DMS79 (cell line): ENCODE data around the gene KIF17.

Experiments
- DNase-seq: peaks from one replicate; lab custom pipeline; 2025; lab: John Stamatoyannopoulos, UW

KIF17 gene

DNA sequence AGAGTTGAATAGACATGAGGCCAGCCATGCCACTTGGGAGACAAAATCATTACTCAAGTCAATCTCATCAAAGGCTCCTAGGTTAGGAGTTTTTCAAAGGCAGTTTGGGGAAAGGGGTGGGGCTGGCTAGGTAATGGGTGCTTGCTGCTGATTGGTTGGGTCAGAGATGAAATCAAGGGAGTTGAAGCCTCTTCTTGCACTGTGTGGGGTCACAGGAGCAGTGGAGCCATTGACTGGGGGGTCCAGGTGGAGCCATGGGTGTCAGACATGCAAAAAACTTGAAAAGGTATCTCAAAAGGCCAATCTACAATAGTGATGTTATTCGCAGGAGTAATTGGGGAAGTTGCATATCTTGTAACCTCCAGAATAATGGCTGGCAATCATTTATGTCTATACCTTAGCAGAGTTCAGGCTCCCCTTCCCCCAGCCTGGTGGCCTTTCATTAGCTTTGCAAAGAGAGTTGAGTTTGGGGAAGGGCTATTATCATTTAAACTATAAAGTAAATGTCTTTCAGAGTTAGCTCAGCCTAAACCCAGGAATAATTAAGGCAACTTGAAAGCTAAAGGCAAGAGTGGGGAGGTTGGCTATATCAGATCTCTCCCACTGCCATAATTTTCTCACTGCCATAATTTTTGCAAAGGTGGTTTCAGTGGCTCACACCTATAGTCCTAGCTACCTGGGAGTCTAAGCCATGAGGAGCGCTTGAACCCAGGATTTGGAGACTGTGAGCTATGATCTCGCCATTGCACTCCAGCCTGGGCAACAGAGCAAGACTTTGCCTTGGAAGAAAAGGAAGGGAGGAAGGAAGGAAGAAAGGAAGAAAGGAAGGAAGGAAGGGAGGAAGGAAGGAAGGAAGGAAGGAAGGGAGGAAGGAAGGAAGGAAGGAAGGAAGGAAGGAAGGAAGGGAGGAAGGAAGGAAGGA is 92.4 kb downstream of the KIF17 start:
- no peak for DNase-seq

DNA sequence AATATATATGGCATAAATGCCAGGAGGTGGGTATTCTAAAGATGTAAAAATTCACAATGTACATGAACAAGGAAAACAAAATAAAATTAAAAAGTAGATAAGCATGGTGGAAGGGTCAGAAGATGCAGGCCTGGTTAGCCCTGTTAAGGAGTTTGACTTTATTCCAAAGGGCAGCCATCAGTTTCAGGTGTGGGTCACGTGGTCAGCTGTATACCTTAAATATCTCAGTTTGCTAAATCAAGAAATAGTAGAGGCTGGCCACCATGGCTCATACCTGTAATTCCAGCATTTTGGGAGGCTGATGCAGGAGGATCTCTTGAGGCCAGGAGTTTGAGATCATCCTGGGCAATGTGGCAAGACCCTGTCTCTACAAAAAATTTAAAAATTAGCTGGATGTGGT is 93.1 kb downstream of the KIF17 start:
- no peak for DNase-seq

DNA sequence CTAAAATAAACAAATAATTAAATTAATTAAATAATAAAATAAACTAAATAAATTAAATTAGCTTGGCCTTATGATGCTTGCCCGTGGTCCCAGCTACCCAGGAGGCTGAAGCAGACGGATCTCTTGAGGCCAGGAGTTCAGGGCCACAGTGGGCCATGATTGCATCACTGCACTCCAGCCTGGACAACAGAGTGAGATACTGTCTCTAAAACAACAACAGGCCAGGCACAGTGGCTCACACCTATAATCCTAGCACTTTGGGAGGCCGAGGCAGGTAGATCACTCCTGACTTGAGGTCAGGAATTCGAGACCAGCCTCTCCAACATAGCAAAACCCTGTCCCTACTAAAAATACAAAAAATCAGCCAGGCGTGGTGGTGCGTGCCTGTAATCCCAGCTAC is 96.8 kb downstream of the KIF17 start:
- no peak for DNase-seq

DNA sequence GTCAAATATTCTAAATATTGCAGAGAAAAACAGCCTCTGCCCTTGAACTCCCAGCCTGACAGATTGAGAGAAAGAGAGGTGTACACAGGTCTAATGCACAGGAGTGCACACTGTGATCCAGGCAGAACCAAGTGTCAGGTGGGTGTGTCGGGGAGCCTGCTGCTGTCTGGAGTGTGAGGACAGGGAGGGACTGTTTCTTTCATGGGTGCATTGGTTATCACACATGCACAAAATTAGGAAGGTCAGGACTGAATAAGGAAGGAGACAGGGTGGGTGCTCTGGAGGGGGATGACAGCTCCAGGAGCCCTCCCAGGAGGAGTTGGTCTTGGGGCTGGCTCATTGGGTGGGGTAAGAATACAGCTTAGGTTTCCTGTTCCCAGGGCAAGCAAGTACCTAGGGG is 97.8 kb downstream of the KIF17 start:
- no peak for DNase-seq

DNA sequence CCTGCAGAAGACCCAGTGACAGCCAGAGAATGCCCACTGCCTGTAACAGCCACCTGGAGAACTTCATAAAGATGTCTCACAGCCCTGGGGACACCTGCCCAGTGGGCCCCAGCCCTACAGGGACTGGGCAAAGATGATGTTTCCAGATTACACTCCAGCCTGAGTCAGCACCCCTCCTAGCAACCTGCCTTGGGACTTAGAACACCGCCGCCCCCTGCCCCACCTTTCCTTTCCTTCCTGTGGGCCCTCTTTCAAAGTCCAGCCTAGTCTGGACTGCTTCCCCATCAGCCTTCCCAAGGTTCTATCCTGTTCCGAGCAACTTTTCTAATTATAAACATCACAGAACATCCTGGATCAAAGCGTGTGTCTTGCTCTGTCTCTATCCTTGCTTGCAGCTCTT is 99.3 kb downstream of the KIF17 start:
- DNase-seq = no peak

DNA sequence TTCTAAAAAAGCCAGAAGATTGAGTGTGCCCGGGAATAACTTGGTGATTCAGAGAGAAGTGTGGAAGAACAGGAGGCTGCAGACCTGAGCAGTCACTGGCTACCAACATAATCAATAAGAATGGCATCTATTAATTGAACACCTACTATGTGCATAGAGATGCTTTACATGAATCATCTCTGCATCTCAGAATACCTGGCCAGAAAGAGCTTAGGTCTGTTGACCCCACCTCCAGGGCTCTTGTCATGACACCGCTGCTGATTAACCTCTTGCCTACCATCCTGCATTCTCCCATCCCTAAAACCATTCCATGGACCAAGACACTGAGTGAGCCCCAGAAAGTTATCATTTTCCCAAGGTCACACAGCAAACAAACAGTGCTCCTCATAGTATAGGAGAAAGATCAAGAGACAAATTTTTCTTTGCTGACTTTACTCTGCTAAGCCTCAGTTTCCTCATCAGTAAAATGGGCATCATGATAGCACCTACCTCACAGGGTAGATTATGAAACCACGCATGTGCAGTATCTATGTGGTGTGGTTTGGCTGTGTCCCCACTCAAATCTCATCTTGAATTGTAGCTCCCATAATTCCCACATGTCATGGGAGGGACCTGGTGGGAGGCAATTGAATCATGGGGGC is 100.8 kb downstream of the KIF17 start:
- DNase-seq = no peak

DNA sequence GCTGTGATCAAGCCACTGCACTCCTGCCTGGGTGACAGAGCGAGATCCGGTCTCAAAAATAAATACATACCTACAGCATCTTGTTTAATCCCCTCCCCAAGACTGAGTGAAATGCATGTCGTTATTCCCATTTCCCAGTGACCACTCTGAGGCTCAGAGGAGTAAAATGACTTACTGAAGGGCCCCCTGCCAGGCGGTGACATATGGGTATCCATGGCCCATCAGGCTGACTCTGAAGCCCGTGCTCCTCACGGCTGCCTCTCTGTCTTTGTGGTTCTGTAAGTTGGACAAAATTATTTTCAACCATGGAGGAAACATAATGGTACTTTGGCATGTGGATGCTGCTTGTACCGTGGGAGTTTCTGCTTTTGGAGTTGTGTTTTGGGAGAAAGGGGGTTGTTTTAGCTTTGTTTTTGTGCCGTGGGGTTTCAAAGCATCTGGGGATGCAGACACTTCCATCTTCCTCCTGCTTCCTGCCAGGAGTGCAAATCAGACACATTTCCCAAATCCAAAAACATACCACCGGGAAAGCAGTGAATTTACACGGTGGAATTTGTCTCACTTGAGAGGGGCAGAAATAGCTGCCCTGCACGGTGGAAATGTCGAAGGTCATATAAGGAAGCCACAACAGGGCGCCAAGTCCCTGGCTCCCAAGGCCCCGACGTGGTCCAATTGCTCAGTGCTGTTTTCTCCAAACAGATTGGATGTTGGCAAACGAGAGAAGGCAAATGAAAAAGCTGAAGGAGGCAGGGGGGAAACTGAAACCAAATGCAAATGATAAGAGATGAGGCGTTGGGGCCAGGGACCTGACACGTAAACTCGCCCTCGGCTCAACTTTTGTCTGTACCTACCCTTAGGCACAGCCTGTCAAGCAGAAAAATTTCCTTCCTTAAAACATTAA is 101.6 kb downstream of the KIF17 start:
- no peak for DNase-seq

DNA sequence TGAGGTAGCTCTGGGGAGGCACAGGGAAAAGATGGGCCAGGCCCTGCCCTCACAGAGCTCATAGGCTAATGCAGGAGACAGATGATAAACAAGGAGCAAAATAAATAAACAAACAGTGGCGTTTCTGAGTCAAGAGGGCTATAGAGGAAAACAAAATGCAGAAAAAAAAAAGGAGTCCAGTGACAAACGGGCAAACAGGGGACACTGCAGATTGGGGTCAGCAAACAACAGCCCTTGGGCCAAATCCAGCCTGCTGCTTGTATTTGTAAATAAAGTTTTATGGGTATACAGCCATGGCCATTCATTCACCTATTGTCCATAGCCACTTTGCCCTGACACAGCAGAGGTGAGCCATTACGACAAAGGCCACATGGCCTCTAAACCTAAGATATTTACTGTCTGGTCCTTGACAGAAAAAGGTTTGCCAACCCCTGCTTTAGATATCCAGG is 103.7 kb downstream of the KIF17 start:
- no peak for DNase-seq
